Measurements from ENCODE around the gene DEFB115.
"Not testable (repeated sequence)": the region's sequence is repeated elsewhere in the genome, so short reads cannot be mapped to it uniquely, and the experiment has no call there.

The DEFB115 gene

DNA sequence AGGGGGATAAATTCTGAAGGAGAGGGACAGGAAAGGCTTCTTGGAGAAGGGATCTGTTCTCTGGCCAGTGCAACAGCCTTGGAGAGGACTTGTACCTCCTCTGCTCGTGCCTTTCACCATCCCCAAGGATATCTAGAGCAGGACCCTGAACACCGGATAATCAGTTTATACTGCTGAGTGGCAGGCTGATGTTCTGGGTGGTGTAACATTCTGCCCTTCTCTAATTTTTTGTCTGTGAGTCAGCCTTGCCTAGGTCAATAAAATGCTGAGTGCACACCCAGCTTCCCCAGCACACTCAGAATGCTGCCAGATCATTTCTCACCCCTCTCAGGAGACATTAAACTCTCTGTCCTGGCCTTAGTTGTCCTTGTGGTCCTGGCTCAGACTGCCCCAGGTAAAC, at the start of gene DEFB115:
Gene DEFB115, plus strand, starts transcription at position 301 of the 400 bp plus-strand sequence. Its CDS starts 0 bp downstream, at position 301.
- H3K27ac Mint-ChIP-seq, result peak within 1 kb of the TSS in 1 of 2 donors; percentile 74
- DNase-seq (no peak), ATAC-seq (no peak)
- no peaks in the 10 kb centered on the region for H3K27me3 Mint-ChIP-seq
- peaks cover 13 to 16% of the 10 kb centered on the region in 2 donors for H3K9me3 Mint-ChIP-seq
- no peak within 1 kb of the TSS for H3K4me3 Mint-ChIP-seq
- H3K4me1 Mint-ChIP-seq, result no peaks in the 10 kb centered on the region

DNA sequence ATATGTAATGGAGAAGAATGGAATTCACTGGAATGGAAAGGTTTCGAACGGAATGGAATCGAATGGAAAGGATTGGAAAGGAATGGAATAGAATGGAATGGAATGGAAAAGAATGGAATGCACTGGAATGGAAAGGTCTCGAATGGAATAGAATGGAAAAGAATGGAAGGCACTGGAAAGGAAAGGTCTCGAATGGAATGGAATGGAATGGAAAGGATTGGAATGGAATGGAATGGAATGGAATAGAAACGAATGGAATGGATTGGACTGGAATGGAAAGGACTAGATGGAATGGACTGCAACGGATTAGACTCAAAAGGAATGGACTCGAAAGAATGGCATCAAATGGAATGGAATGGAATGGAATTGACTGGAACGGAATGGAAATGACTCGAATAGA, 20.5 kb upstream of the DEFB115 start:
- no peak for DNase-seq
- H3K4me1 Mint-ChIP-seq, result no peaks in the 10 kb centered on the region
- H3K9me3 Mint-ChIP-seq, result no peaks in the 10 kb centered on the region
- no peak overlapping the region for H3K4me3 Mint-ChIP-seq
- no peaks in the 10 kb centered on the region for H3K27me3 Mint-ChIP-seq
- no peak for ATAC-seq
- H3K27ac Mint-ChIP-seq, result no peak overlapping the region

DNA sequence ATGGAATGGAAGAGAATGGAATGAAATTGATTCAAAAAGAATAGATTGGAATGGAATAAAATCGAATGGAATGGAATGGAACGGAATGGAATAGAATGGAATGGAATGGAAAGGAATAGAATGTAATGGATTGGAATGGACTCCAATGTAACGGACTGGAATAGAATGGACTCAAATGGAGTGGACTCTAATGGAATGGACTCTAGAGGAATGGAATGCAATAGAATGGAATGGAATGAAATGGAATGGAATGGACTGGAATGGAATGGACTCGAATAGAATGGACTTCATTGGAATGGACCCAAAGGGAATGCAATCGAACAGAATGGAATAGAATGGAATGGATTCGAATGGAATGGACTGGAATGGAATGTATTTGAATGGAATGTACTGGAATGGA, 19.7 kb upstream of the DEFB115 start:
- DNase-seq (no peak), ATAC-seq (no peak)
- no peak overlapping the region for H3K27ac Mint-ChIP-seq
- no peaks in the 10 kb centered on the region for H3K4me1 Mint-ChIP-seq
- no peak overlapping the region for H3K4me3 Mint-ChIP-seq
- no peaks in the 10 kb centered on the region for H3K27me3 Mint-ChIP-seq
- no peaks in the 10 kb centered on the region for H3K9me3 Mint-ChIP-seq

GRCh38 chr20:31239139-31239538, 18.3 kb upstream of the DEFB115 start:
- ATAC-seq, result no peak
- DNase-seq, result no peak
- Mint-ChIP-seq H3K4me3 (no peak overlapping the region), H3K27me3 (no peaks in the 10 kb centered on the region), H3K9me3 (no peaks in the 10 kb centered on the region), H3K27ac (no peak overlapping the region), H3K4me1 (no peaks in the 10 kb centered on the region)

- ATAC-seq, result no peak
These were observed 505 bp upstream of the DEFB115 start for GRCh38 chr20:31256959-31257358.

DNA sequence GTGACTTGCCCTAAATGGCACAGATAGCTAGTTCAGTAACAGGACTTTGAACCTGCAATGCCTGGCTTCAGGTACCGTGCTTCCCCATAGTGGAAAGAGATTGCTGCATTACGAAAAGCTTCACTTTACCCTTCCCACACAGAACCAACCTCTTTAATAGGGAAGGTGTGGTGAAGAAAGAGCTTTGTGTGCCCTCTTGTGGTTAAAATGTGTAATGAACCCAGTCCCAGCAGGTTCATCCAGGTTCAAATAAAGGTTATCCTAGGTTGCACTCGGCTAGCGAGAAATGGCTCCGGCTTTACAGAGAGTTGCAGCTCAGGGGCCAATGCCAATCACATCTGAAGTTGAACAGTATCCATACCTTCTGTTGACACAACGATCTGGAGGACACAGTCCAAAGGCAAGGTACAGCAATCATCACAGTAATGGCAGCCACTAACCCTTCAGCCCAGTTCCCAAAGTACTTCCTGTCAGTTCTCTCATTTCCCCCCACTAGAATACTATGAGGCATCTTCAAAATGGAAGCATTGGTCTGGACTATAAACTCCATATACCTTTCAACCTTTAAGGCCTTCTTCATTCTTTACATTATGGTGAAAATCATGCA, 3.0 kb downstream of the DEFB115 start:
- H3K27me3 Mint-ChIP-seq, result no peaks in the 10 kb centered on the region
- peaks cover 10 to 31% of the 10 kb centered on the region in 2 donors for H3K9me3 Mint-ChIP-seq
- no peaks in the 10 kb centered on the region for H3K4me1 Mint-ChIP-seq
- H3K4me3 Mint-ChIP-seq, result no peak overlapping the region
- DNase-seq (peak in 1 of 2 donors; percentile 3), ATAC-seq (no peak)
- H3K27ac Mint-ChIP-seq, result no peak overlapping the region

More at GRCh38 chr20:31256959-31257358, 505 bp upstream of the DEFB115 start:
- no peak overlapping the region for H3K4me3 Mint-ChIP-seq
- H3K4me1 Mint-ChIP-seq, result no peaks in the 10 kb centered on the region
- peak overlapping the region in 1 of 2 donors; percentile 74 for H3K27ac Mint-ChIP-seq
- no peaks in the 10 kb centered on the region for H3K27me3 Mint-ChIP-seq
- DNase-seq, result no peak
- peaks cover 13 to 16% of the 10 kb centered on the region in 2 donors for H3K9me3 Mint-ChIP-seq

DNA sequence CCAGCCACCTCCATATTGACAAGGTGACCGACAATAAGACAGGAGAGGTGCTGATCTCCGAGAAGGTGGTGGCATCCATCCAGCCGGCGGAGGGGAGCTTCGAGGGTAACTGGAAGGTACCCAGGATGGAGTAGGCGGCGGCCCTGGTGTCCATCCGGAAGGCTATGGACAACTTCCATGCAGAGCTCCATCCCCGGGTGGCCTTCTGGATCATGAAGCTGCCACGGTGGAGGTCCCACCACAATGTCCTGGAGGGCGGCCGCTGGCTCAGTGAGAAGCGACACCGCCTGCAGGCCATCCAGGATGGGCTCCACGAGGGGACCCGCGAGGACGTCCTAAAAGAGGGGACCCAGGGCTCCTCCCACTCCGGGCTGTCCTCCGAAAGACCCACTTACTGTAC, 17.0 kb downstream of the DEFB115 start:
- ATAC-seq, result no peak
- H3K4me1 Mint-ChIP-seq, result no peaks in the 10 kb centered on the region
- H3K9me3 Mint-ChIP-seq, result peaks cover 27 to 51% of the 10 kb centered on the region in 2 donors
- no peaks in the 10 kb centered on the region for H3K27me3 Mint-ChIP-seq
- no peak for DNase-seq
- no peak overlapping the region for H3K27ac Mint-ChIP-seq
- no peak overlapping the region for H3K4me3 Mint-ChIP-seq

DNA sequence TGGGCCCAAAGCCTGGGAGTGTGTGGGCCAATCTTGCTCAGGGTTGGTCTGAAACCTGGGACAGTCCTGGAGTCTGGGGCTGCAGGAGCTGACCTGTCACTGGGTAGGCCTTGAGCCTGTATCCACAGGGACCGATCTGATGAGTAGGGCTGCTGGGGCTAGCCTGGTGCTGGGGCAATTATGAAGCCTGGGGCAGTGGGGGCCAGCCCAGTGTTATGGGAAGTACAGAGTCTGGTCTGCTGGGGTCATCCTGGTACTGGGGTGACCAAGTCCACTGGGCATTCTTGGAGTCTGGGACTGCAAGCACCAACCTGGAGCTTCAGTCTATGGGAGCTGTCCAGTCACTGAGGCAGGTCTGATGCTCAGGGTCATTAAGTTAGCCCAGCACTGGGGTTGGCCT, 20.7 kb downstream of the DEFB115 start:
- peaks cover 15 to 26% of the 10 kb centered on the region in 2 donors for H3K9me3 Mint-ChIP-seq
- no peak overlapping the region for H3K27ac Mint-ChIP-seq
- no peak overlapping the region for H3K4me3 Mint-ChIP-seq
- DNase-seq (no peak), ATAC-seq (no peak)
- H3K4me1 Mint-ChIP-seq, result no peaks in the 10 kb centered on the region
- no peaks in the 10 kb centered on the region for H3K27me3 Mint-ChIP-seq

GRCh38 chr20:31284964-31285363, 27.5 kb downstream of the DEFB115 start:
- ATAC-seq, H3K4me1 Mint-ChIP-seq, H3K4me3 Mint-ChIP-seq, H3K27me3 Mint-ChIP-seq, H3K27ac Mint-ChIP-seq, DNase-seq: not testable (repeated sequence)
- H3K9me3 Mint-ChIP-seq, result peaks cover 18 to 25% of the 10 kb centered on the region in 2 donors

- Mint-ChIP-seq H3K27me3 (no peaks in the 10 kb centered on the region), H3K27ac (no peak within 1 kb of the TSS), H3K4me3 (no peak within 1 kb of the TSS), H3K4me1 (no peaks in the 10 kb centered on the region), H3K9me3 (peaks cover 0 to 6% of the 10 kb centered on the region in 2 donors)
- no peak for DNase-seq
- no peak for ATAC-seq
These were observed 51.2 kb downstream of the DEFB115 start, which contains the start of gene DEFB116 for GRCh38 chr20:31308535-31309162. TSS of gene DEFB116 (minus strand) at chr20:31308585. CDS start at chr20:31308585, 0 bp downstream.
